Keratinocyte (primary cell): ENCODE data around the gene SNCA.

Experiments used
- EZH2 ChIP-seq: IDR thresholded peaks from one replicate; pipeline ENCODE4 v1.6.1; 2012; ENCODE audit warnings: inconsistent platforms, mild to moderate bottlenecking, low read length, moderate library complexity
- TF ChIP-seq, protein P1 (sequence below), 3 experiments: IDR thresholded peaks in 1 of 3; conservative IDR thresholded peaks in 1 of 3; optimal IDR thresholded peaks in 1 of 3; 2 replicates in 2 of 3; 3 replicates in 1 of 3; pipeline versions ENCODE3 to v1.5.1; 2011; ENCODE audit warnings: low read length in 3 of 3, mild to moderate bottlenecking in 3 of 3, moderate library complexity in 2 of 3, control low read depth in 1 of 3, inconsistent platforms in 1 of 3; ENCODE audit not compliant: insufficient read depth in 2 of 3; ENCODE audit errors: extremely low read depth in 1 of 3

DNA sequence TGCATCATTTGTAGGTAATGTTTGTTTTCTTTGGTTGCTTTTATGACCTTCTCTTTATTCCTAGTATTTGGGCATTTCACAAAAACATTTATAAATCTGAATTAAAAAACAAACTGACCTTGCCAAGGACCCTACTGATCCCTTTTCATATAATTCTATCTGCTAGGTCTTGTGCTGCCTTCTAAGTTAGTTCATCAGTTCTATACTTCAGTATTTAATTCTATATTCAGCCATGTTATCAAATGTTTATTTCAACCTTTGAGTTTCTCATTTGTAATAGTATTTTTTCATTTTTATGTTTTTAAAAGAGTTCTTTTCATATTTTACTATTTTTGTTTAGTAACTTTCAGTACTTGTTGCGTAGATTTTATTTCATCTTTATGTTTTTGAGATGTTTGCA lies 155.3 kb downstream of the SNCA start:
- TF ChIP-seq, protein P1, sequence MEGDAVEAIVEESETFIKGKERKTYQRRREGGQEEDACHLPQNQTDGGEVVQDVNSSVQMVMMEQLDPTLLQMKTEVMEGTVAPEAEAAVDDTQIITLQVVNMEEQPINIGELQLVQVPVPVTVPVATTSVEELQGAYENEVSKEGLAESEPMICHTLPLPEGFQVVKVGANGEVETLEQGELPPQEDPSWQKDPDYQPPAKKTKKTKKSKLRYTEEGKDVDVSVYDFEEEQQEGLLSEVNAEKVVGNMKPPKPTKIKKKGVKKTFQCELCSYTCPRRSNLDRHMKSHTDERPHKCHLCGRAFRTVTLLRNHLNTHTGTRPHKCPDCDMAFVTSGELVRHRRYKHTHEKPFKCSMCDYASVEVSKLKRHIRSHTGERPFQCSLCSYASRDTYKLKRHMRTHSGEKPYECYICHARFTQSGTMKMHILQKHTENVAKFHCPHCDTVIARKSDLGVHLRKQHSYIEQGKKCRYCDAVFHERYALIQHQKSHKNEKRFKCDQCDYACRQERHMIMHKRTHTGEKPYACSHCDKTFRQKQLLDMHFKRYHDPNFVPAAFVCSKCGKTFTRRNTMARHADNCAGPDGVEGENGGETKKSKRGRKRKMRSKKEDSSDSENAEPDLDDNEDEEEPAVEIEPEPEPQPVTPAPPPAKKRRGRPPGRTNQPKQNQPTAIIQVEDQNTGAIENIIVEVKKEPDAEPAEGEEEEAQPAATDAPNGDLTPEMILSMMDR (optimal IDR thresholded peaks at IDR 0.05 in 1 of 3, IDR thresholded peaks at IDR 0.05 in 1 of 3, conservative IDR thresholded peaks at IDR 0.05 in 1 of 3; ENCODE audit: extremely low read depth in 1 of 3, insufficient read depth in 2 of 3, low read length in 3 of 3) = no peak
- no peak for TF ChIP-seq EZH2
